Lower lobe of right lung (tissue), 2 donors: ENCODE measurements around the gene CBX6. TPM values are rescaled to one million over a fixed set of nuclear protein-coding genes. Genes with fewer than 3 reads are reported as not detected.

ENCODE experiments used
- ATAC-seq, 2 donors: fragments of 200-7000 bp; cut with Tn5 transposase; one replicate each; pipeline ENCODE4 v1.9.1; 2020 to 2022; ENCODE audit warnings: mild to moderate bottlenecking in 2 of 2, moderate library complexity in 2 of 2
- DNase-seq: peaks from one replicate; pipeline ENCODE4 v3.0.0-alpha.2; 2020
- H3K27ac ChIP-seq: fragments of 200-600 bp; one replicate; pipeline ENCODE4 v1.8.0; 2022
- H3K27me3 ChIP-seq: fragments of 200-600 bp; one replicate; pipeline ENCODE4 v1.8.0; 2022; ENCODE audit warnings: low read depth
- H3K36me3 ChIP-seq: fragments of 200-600 bp; one replicate; pipeline ENCODE4 v1.8.0; 2022; ENCODE audit warnings: mild to moderate bottlenecking
- H3K4me1 ChIP-seq: fragments of 200-600 bp; one replicate; pipeline ENCODE4 v1.8.0; 2022
- H3K4me3 ChIP-seq: fragments of 200-600 bp; one replicate; pipeline ENCODE4 v1.8.0; 2022; ENCODE audit warnings: mild to moderate bottlenecking
- H3K9me3 ChIP-seq: fragments of 200-600 bp; one replicate; pipeline ENCODE4 v1.8.0; 2022
- intact Hi-C: fragments of 100-400 bp; cut with DNase I; formaldehyde crosslinking; loops from one replicate; pipeline ENCODE4 v1.11.0; 2022
- long read RNA-seq: library from polyadenylated mRNA; unstranded; transcript quantifications from one replicate; pipeline ENCODE4 v2.0.0, GENCODE V29; 2021
- total RNA-seq: library from RNA; stranded (reverse); fragmentation: NEBNext Ultra II Directional; extraction: Animal tissue kit (Norgen Biotek cat#: 25700); gene quantifications from one replicate; pipeline ENCODE4 v1.2.1, GENCODE V29; 2021
- TF ChIP-seq, protein P1 (sequence below): fragments of 200-600 bp; IDR thresholded peaks from one replicate; pipeline ENCODE4 v1.8.0; 2022; ENCODE audit warnings: antibody characterized with exemption, mild to moderate bottlenecking
- donor health status: DM: no; HTN: yes; CAD: no; lungs with severe emphysema.

The CBX6 gene
- total RNA-seq: 54.7 TPM
- long read RNA-seq, full-length matches to known transcripts: 10 of 139 reads
- long read RNA-seq, partial matches to known transcripts: 1 of 139 reads
- long read RNA-seq, other reads (novel, unspliced or antisense): 128 of 139 reads

DNA sequence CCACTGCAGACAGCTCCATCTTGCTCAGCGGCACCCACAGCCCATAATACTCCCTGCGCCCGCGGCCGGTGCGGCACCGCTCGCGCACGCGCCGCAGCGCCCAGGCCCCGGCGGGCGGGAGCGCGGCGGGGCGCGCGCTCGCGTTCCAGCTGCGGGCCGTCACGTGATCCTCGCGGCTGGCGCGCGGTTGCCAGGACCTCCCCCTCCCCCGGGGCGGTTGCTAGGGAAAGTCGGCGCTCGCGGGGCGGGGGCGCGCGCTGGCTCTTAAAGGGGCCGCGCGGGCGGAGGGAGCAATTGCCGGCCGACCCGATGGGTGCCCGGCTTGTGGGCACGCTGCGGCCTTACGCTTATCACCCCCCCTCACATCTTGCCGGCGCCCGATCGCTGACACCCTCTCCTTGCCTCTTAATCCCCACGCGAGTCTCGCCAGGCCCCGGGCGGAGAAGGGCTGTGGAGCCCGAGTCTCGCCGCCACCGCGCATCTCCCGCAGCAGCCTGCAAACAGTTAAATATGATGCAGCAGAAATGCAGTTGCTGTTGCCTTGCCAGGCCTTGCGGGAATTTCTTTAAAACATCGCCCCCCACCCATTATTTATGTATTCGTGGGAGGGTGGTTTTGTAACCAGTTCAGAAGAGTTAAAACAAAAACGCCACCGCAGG is at the start of gene CBX6:
Gene CBX6, minus strand, starts transcription at position 45 of the 659 bp plus-strand sequence. Its CDS starts 26 bp downstream, at position 19.
- intact Hi-C loops: no loop called here
- TF ChIP-seq, protein P1, sequence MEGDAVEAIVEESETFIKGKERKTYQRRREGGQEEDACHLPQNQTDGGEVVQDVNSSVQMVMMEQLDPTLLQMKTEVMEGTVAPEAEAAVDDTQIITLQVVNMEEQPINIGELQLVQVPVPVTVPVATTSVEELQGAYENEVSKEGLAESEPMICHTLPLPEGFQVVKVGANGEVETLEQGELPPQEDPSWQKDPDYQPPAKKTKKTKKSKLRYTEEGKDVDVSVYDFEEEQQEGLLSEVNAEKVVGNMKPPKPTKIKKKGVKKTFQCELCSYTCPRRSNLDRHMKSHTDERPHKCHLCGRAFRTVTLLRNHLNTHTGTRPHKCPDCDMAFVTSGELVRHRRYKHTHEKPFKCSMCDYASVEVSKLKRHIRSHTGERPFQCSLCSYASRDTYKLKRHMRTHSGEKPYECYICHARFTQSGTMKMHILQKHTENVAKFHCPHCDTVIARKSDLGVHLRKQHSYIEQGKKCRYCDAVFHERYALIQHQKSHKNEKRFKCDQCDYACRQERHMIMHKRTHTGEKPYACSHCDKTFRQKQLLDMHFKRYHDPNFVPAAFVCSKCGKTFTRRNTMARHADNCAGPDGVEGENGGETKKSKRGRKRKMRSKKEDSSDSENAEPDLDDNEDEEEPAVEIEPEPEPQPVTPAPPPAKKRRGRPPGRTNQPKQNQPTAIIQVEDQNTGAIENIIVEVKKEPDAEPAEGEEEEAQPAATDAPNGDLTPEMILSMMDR: no peak
- peak; percentile 97 for DNase-seq
- Histone ChIP-seq H3K36me3 (peaks cover 22% of the 10 kb centered on the region), H3K9me3 (no peaks in the 10 kb centered on the region), H3K27ac (peak within 1 kb of the TSS; percentile 94), H3K4me3 (peak within 1 kb of the TSS; percentile 70), H3K27me3 (no peaks in the 10 kb centered on the region), H3K4me1 (peaks cover 29% of the 10 kb centered on the region)
- ATAC-seq: peak; percentile 91 to 93

DNA sequence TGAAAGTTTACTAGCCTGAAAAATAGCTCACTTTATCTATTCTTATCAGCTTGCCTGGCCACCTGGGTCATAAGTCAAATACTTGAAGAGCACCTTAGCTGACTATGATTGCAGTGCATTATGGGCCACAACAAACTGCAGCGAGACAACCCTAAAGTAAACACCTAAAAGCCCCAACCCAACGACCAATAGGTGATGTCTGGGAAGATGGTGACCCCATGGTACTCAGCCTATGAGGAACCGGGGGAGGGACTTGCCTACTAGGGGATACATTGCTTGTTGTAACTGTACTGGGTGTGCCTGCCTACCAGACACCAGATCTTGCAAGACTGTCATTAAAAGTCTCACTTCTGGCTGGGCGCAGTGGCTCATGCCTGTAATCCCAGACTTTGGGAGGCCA is 49.8 kb upstream of the CBX6 start:
- Histone ChIP-seq H3K9me3 (no peaks in the 10 kb centered on the region), H3K4me3 (no peak overlapping the region), H3K36me3 (no peaks in the 10 kb centered on the region), H3K27ac (no peak overlapping the region), H3K27me3 (no peaks in the 10 kb centered on the region), H3K4me1 (peaks cover 35% of the 10 kb centered on the region)
- TF ChIP-seq, protein P1: no peak
- DNase-seq (no peak), ATAC-seq (no peak)
- intact Hi-C loops: no loop called here

DNA sequence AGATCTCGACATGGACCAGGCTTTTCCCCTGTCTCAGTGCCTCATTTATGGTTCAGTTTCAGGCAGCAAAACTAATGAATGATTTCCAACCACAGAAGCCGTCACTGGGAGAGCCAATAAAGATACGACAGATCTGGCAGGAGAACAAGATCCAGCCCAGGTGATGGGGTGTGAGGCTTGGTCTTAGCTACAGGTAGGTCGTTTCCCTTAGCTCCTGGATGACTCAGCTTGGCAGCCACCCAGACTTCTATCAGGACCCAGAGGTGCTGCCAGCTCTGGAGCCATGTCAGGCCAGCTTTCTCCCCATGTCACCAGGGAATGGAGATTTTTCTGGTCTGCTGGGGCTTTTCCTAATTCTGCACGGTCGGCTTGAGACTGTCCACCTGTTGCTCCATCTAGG is 49.1 kb upstream of the CBX6 start:
- TF ChIP-seq, protein P1: no peak
- DNase-seq: peak; percentile 66
- no peak for ATAC-seq
- Histone ChIP-seq H3K4me3 (no peak overlapping the region), H3K36me3 (no peaks in the 10 kb centered on the region), H3K9me3 (no peaks in the 10 kb centered on the region), H3K27ac (no peak overlapping the region), H3K27me3 (no peaks in the 10 kb centered on the region), H3K4me1 (peaks cover 35% of the 10 kb centered on the region)
- intact Hi-C loops: no loop called here

DNA sequence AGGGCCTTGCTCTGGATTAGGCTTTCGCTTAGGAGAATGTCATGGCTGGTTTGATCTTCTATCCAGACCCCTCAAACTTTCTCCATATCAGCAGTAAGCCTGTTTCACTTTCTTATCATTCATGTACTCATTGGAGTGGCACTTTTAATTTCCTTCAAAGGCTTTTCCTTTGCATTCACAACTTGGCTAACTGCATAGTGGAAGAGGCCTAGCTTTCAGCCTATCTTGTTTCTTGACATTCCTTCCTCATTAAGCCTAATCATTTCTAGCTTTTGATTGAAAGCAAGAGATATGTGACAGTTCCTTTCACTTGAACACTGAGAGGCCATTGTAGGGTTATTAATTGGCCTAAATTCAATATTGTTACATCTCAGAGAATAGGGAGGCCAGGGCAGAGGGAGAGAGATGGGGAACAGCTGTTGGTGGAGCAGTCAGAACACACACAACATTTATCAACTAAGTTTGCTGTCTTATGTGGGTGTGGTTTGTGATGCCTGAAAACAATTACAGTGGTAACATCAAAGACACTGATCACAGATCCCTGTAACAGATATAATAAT is 47.7 kb upstream of the CBX6 start:
- TF ChIP-seq, protein P1: no peak
- H3K27me3 ChIP-seq: no peaks in the 10 kb centered on the region
- H3K9me3 ChIP-seq: no peaks in the 10 kb centered on the region
- no peak for ATAC-seq
- H3K4me3 ChIP-seq: no peak overlapping the region
- no peak for DNase-seq
- peaks cover 27% of the 10 kb centered on the region for H3K4me1 ChIP-seq
- intact Hi-C loops: no loop called here
- no peaks in the 10 kb centered on the region for H3K36me3 ChIP-seq
- no peak overlapping the region for H3K27ac ChIP-seq

DNA sequence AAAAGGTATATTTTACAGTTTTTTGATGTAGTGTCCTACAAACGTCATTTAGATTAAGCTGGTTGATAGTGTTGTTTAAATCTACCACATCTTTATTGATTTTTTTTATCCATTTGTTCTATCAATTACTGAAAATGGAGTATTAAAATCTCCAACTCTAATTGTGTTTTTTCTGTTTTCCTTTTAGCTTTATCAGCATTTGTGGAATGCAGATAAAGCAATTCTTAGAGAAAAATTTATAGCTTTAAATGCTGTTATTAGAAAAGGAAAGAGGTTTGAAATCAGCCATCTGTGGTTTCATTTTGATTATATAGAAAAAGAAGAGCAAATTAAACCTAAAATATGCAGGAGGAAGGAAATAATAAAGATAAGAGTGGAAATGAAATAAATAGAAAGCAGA is 39.4 kb upstream of the CBX6 start:
- H3K9me3 ChIP-seq: no peaks in the 10 kb centered on the region
- DNase-seq (no peak), ATAC-seq (no peak)
- H3K27me3 ChIP-seq: peaks cover 12% of the 10 kb centered on the region
- H3K4me1 ChIP-seq: no peaks in the 10 kb centered on the region
- no peaks in the 10 kb centered on the region for H3K36me3 ChIP-seq
- TF ChIP-seq, protein P1: no peak
- intact Hi-C loops: no loop called here
- H3K27ac ChIP-seq: no peak overlapping the region
- no peak overlapping the region for H3K4me3 ChIP-seq
